HepG2 (cell line): ENCODE data around the gene HNRNPH3. TPM values are rescaled to one million over a fixed set of nuclear protein-coding genes. Genes with fewer than 3 reads are reported as not detected.
A peak's percentile ranks its signal among the peaks of the same experiment; 100 is the strongest.

Source experiments
- ATAC-seq: fragments of 200-7000 bp; cut with Tn5 transposase; 3 replicates; pipeline ENCODE4 v1.9.1; 2020; ENCODE audit warnings: mild to moderate bottlenecking, moderate library complexity
- BruUV-seq: library from RNA; stranded (reverse); fragments of 400-500 nt; replicated peaks from 2 replicates; lab custom pipeline; 2021; lab: Mats Ljungman, UMichigan
- CTCF ChIA-PET: fragments of 300-600 bp; formaldehyde crosslinking; extraction: SDS; loops from one replicate; lab custom pipeline; 2021; ENCODE audit warnings: low total read pairs, inconsistent platforms, low intra/inter-chr PET ratio; lab: Yijun Ruan, JAX
- POLR2A ChIA-PET: fragments of 350-600 bp; sonication (Branson Sonifier 250); formaldehyde crosslinking; loops from one replicate; lab custom pipeline; 2020; ENCODE audit warnings: antibody characterized with exemption, inconsistent platforms; lab: Yijun Ruan, JAX
- DNase-seq: peaks from one replicate; pipeline ENCODE4 v3.0.0-alpha.2; 2015; ENCODE audit warnings: low spot score
- FAIRE-seq: peaks from 3 replicates; lab custom pipeline; 2011; peaks lifted over from hg19 to GRCh38; lab: Jason Lieb, UNC
- H2AFZ ChIP-seq: one replicate; pipeline ENCODE4 v1.6.1; 2011; ENCODE audit warnings: low read length, inconsistent platforms
- H3K27ac ChIP-seq: fragments of 300-600 bp; 3 replicates; pipeline ENCODE4 v1.8.0; 2011; ENCODE audit warnings: mixed run types, mild to moderate bottlenecking, mixed read lengths, low read length, inconsistent platforms; ENCODE audit not compliant: insufficient read depth; ENCODE audit errors: extremely low read length
- H3K27me3 ChIP-seq, 2 experiments: fragments of 200-600 bp in 1 of 2; 2 replicates in 1 of 2; 3 replicates in 1 of 2; pipeline versions ENCODE4 v1.6.0 to v1.8.0; 2011; ENCODE audit warnings: low read length in 2 of 2, mild to moderate bottlenecking in 2 of 2, moderate library complexity in 2 of 2, inconsistent platforms in 1 of 2; ENCODE audit not compliant: insufficient read depth in 2 of 2, control insufficient read depth in 1 of 2
- H3K36me3 ChIP-seq, 2 experiments: fragments of 200-600 bp in 1 of 2; replicated peaks in 1 of 2; 2 replicates in 1 of 2; 3 replicates in 1 of 2; pipeline versions ENCODE4 v1.5.1 to v1.8.0; 2011; ENCODE audit warnings: low read length in 2 of 2, inconsistent platforms in 1 of 2; ENCODE audit not compliant: insufficient read depth in 2 of 2, control insufficient read depth in 1 of 2
- H3K4me1 ChIP-seq: 2 replicates; pipeline ENCODE4 v1.5.1; 2012; ENCODE audit warnings: low read length, inconsistent platforms; ENCODE audit not compliant: insufficient read depth
- H3K4me2 ChIP-seq: 2 replicates; pipeline ENCODE4 v1.6.0; 2011; ENCODE audit warnings: low read depth, low read length, inconsistent platforms
- H3K4me3 ChIP-seq, 3 experiments: fragments of 200-600 bp in 1 of 3; sonication (generic), shearing (Covaris generic) in 1 of 3; replicated peaks in 1 of 3; 2 replicates each; pipeline ENCODE4 v1.5.1; 2011 to 2016; ENCODE audit warnings: low read length in 3 of 3, inconsistent platforms in 2 of 3, low read depth in 2 of 3, mild to moderate bottlenecking in 2 of 3, control low read depth in 1 of 3, mixed read lengths in 1 of 3; ENCODE audit not compliant: insufficient read depth in 1 of 3
- H3K79me2 ChIP-seq: one replicate; pipeline ENCODE4 v1.6.1; 2011; ENCODE audit warnings: low read length, inconsistent platforms; ENCODE audit not compliant: insufficient read depth
- H3K9ac ChIP-seq: 2 replicates; pipeline ENCODE4 v1.6.0; 2011; ENCODE audit warnings: mild to moderate bottlenecking, low read depth, low read length, inconsistent platforms; ENCODE audit not compliant: insufficient read depth
- H3K9me3 ChIP-seq: 2 replicates; pipeline ENCODE4 v1.5.1; 2012; ENCODE audit warnings: mild to moderate bottlenecking, low read length
- H4K20me1 ChIP-seq: 2 replicates; pipeline ENCODE4 v1.6.0; 2011; ENCODE audit warnings: inconsistent platforms, mild to moderate bottlenecking, low read length, moderate library complexity; ENCODE audit not compliant: insufficient read depth
- BCL6 ChIP-seq: IDR thresholded peaks from 2 replicates; pipeline ENCODE4 v1.6.1; 2016; ENCODE audit warnings: missing genetic modification reagents, missing compliant biosample characterization
- BORCS8-MEF2B ChIP-seq: sonication (generic); formaldehyde crosslinking; IDR thresholded peaks from 2 replicates; pipeline ENCODE4 v1.8.0; 2022; ENCODE audit warnings: mild to moderate bottlenecking, missing genetic modification reagents
- FOSL2 ChIP-seq: sonication (generic); formaldehyde crosslinking; IDR thresholded peaks from 2 replicates; pipeline ENCODE4 v1.4.0; 2020; ENCODE audit warnings: missing genetic modification reagents
- MAF1 ChIP-seq: sonication (generic); formaldehyde crosslinking; IDR thresholded peaks from 2 replicates; pipeline ENCODE4 v1.5.0; 2020; ENCODE audit warnings: missing genetic modification reagents, borderline replicate concordance
- MTA1 ChIP-seq: sonication (generic); formaldehyde crosslinking; IDR thresholded peaks from 2 replicates; pipeline ENCODE4 v1.4.0; 2020; ENCODE audit warnings: missing genetic modification reagents, mild to moderate bottlenecking, borderline replicate concordance
- PPARG ChIP-seq: conservative IDR thresholded peaks from 2 replicates; pipeline ENCODE4 v1.6.1; 2016; ENCODE audit warnings: missing biosample characterization, missing genetic modification reagents
- RBM22 ChIP-seq: fragments of 200-400 bp; formaldehyde crosslinking; optimal IDR thresholded peaks from 2 replicates; pipeline ENCODE3; 2017; ENCODE audit warnings: mild to moderate bottlenecking, low read length, moderate library complexity
- SALL2 ChIP-seq: sonication (generic); formaldehyde crosslinking; IDR thresholded peaks from 2 replicates; pipeline ENCODE4 v1.8.1; 2023; ENCODE audit warnings: mild to moderate bottlenecking, missing genetic modification reagents, inconsistent platforms
- THAP11 ChIP-seq: IDR thresholded peaks from 2 replicates; pipeline ENCODE4 v1.6.1; 2016; ENCODE audit warnings: missing biosample characterization, missing genetic modification reagents
- ZNF260 ChIP-seq: sonication (generic); formaldehyde crosslinking; IDR thresholded peaks from 2 replicates; pipeline ENCODE4 v1.4.0; 2020; ENCODE audit warnings: missing genetic modification reagents, low read depth, mild to moderate bottlenecking, borderline replicate concordance
- ZNF33B ChIP-seq: sonication (generic); formaldehyde crosslinking; IDR thresholded peaks from 2 replicates; pipeline ENCODE4 v1.5.1; 2020; ENCODE audit warnings: mild to moderate bottlenecking, missing genetic modification reagents
- ZNF34 ChIP-seq: sonication (generic); formaldehyde crosslinking; IDR thresholded peaks from 2 replicates; pipeline ENCODE4 v1.4.0; 2020; ENCODE audit warnings: mild to moderate bottlenecking, missing genetic modification reagents, borderline replicate concordance
- WGBS: methylation state at CpG from one replicate; pipeline ENCODE4 v1.1.6; 2017; ENCODE audit warnings: low lambda C conversion rate; 5-methylcytosine and 5-hydroxymethylcytosine counted together
- in situ Hi-C: cut with HindIII; loops from 2 replicates; pipeline ENCODE4 v1.10.0; 2017; ENCODE audit warnings: low pct_unique_long_range_greater_than_20kb; ENCODE audit not compliant: extremely low pct_ligation_motif_present
- intact Hi-C: fragments of 100-400 bp; cut with micrococcal nuclease; formaldehyde crosslinking; loops from one replicate; pipeline ENCODE4 v1.10.0; 2022; ENCODE audit not compliant: unreplicated experiment
- polyA plus RNA-seq, 8 experiments: library from polyadenylated mRNA; depleted of rRNA in 3 of 8; stranded (reverse) in 7 of 8; unstranded in 1 of 8; fragments of >200 nt; fragmentation: Illumina TruSeq in 4 of 8; extraction: Trizol in 4 of 8; gene quantifications; 2 replicates each; pipeline versions ENCODE4 v1.2.1 to v1.2.3, GENCODE V29; 2011 to 2016; ENCODE audit warnings: low read depth in 4 of 8, missing spikeins in 1 of 8, mixed read lengths in 1 of 8; ENCODE audit not compliant: insufficient read depth in 1 of 8
- total RNA-seq, 5 experiments: library from RNA; depleted of rRNA; stranded (reverse); fragments of >200 nt; fragmentation: Illumina TruSeq; extraction: Trizol; gene quantifications; 2 replicates each; pipeline ENCODE4 v1.2.3, GENCODE V29; 2016; ENCODE audit warnings: low read depth in 1 of 5
- TF ChIP-seq, protein P1 (sequence below): sonication (generic); formaldehyde crosslinking; IDR thresholded peaks from 2 replicates; pipeline ENCODE4 v1.4.0; 2020; ENCODE audit warnings: missing genetic modification reagents, borderline replicate concordance
- TF ChIP-seq, protein P2 (sequence below): sonication (generic); formaldehyde crosslinking; conservative IDR thresholded peaks from 2 replicates; pipeline ENCODE4 v1.4.0; 2020; ENCODE audit warnings: mild to moderate bottlenecking, missing genetic modification reagents, moderate library complexity
- TF ChIP-seq, protein P3 (sequence below), 2 experiments: fragments of 450-650 bp in 1 of 2; sonication (generic) in 1 of 2; formaldehyde crosslinking; IDR thresholded peaks; 2 replicates each; pipeline versions ENCODE4 v1.5.0 to v1.8.0; 2020 to 2022; ENCODE audit warnings: mild to moderate bottlenecking in 1 of 2, missing genetic modification reagents in 1 of 2

Gene HNRNPH3
- total and polyA plus RNA-seq, 2 of the 13 experiments (the other 11 are each of a cell fraction or from before 2014, with no cell fraction given), result 46.0 to 47.7 TPM

- H3K9me3 ChIP-seq, result no peaks in the 10 kb centered on the region
- H2AFZ ChIP-seq, result no peak overlapping the region
- CTCF ChIA-PET, result no interaction called here
- peaks cover 19% of the 10 kb centered on the region for H3K79me2 ChIP-seq
- no peaks in the 10 kb centered on the region for H3K4me1 ChIP-seq
- in situ Hi-C loops, result no loop called here
- BruUV-seq, result no TSS peak
- no peak for FAIRE-seq
- H3K36me3 ChIP-seq, result peaks cover 13 to 60% of the 10 kb centered on the region in 2 experiments
- DNase-seq, result no peak
- peaks cover 19% of the 10 kb centered on the region for H4K20me1 ChIP-seq
- POLR2A ChIA-PET, result no interaction called here
- no peak overlapping the region for H3K4me2 ChIP-seq
- H3K27me3 ChIP-seq, result no peaks in the 10 kb centered on the region
- no peak for ATAC-seq
- no peak overlapping the region for H3K27ac ChIP-seq
- 96% methylated on average over 3 of the region's 3 CpGs for WGBS
- no peak overlapping the region for H3K4me3 ChIP-seq
- intact Hi-C loops, result loop anchor here (10.0 kb wide), 1 partner anchor 62 kb away; the partner anchor contains the start of gene RUFY2
- H3K9ac ChIP-seq, result no peak overlapping the region
- TF ChIP-seq SALL2 (CRISPR knock-in tag) (no peak), BCL6 (CRISPR knock-in tag) (no peak), FOSL2 (CRISPR knock-in tag) (no peak), RBM22 (peak; percentile 70), ZNF34 (CRISPR knock-in tag) (no peak), BORCS8-MEF2B (CRISPR knock-in tag) (no peak), ZNF33B (no peak), MAF1 (CRISPR knock-in tag) (no peak), ZNF260 (CRISPR knock-in tag) (no peak), MTA1 (CRISPR knock-in tag) (no peak), PPARG (CRISPR knock-in tag) (no peak), THAP11 (no peak)
- TF ChIP-seq, protein P1, sequence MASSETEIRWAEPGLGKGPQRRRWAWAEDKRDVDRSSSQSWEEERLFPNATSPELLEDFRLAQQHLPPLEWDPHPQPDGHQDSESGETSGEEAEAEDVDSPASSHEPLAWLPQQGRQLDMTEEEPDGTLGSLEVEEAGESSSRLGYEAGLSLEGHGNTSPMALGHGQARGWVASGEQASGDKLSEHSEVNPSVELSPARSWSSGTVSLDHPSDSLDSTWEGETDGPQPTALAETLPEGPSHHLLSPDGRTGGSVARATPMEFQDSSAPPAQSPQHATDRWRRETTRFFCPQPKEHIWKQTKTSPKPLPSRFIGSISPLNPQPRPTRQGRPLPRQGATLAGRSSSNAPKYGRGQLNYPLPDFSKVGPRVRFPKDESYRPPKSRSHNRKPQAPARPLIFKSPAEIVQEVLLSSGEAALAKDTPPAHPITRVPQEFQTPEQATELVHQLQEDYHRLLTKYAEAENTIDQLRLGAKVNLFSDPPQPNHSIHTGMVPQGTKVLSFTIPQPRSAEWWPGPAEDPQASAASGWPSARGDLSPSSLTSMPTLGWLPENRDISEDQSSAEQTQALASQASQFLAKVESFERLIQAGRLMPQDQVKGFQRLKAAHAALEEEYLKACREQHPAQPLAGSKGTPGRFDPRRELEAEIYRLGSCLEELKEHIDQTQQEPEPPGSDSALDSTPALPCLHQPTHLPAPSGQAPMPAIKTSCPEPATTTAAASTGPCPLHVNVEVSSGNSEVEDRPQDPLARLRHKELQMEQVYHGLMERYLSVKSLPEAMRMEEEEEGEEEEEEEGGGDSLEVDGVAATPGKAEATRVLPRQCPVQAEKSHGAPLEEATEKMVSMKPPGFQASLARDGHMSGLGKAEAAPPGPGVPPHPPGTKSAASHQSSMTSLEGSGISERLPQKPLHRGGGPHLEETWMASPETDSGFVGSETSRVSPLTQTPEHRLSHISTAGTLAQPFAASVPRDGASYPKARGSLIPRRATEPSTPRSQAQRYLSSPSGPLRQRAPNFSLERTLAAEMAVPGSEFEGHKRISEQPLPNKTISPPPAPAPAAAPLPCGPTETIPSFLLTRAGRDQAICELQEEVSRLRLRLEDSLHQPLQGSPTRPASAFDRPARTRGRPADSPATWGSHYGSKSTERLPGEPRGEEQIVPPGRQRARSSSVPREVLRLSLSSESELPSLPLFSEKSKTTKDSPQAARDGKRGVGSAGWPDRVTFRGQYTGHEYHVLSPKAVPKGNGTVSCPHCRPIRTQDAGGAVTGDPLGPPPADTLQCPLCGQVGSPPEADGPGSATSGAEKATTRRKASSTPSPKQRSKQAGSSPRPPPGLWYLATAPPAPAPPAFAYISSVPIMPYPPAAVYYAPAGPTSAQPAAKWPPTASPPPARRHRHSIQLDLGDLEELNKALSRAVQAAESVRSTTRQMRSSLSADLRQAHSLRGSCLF (CRISPR knock-in tag), result no peak
- TF ChIP-seq, protein P2, sequence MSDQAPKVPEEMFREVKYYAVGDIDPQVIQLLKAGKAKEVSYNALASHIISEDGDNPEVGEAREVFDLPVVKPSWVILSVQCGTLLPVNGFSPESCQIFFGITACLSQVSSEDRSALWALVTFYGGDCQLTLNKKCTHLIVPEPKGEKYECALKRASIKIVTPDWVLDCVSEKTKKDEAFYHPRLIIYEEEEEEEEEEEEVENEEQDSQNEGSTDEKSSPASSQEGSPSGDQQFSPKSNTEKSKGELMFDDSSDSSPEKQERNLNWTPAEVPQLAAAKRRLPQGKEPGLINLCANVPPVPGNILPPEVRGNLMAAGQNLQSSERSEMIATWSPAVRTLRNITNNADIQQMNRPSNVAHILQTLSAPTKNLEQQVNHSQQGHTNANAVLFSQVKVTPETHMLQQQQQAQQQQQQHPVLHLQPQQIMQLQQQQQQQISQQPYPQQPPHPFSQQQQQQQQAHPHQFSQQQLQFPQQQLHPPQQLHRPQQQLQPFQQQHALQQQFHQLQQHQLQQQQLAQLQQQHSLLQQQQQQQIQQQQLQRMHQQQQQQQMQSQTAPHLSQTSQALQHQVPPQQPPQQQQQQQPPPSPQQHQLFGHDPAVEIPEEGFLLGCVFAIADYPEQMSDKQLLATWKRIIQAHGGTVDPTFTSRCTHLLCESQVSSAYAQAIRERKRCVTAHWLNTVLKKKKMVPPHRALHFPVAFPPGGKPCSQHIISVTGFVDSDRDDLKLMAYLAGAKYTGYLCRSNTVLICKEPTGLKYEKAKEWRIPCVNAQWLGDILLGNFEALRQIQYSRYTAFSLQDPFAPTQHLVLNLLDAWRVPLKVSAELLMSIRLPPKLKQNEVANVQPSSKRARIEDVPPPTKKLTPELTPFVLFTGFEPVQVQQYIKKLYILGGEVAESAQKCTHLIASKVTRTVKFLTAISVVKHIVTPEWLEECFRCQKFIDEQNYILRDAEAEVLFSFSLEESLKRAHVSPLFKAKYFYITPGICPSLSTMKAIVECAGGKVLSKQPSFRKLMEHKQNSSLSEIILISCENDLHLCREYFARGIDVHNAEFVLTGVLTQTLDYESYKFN, result no peak
- TF ChIP-seq, protein P3, sequence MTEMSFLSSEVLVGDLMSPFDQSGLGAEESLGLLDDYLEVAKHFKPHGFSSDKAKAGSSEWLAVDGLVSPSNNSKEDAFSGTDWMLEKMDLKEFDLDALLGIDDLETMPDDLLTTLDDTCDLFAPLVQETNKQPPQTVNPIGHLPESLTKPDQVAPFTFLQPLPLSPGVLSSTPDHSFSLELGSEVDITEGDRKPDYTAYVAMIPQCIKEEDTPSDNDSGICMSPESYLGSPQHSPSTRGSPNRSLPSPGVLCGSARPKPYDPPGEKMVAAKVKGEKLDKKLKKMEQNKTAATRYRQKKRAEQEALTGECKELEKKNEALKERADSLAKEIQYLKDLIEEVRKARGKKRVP (CRISPR knock-in tag; IDR thresholded peaks at IDR 0.05), result 0 out of 4 replicates have a peak, but pooled peaks of 1 of the 2 experiments have one; percentile 39
Measured at GRCh38 chr10:68342909-68343516, 11.1 kb downstream of the HNRNPH3 start.
